Immature natural killer cell (primary cell): ENCODE measurements around the gene RSPH10B2. TPM values are rescaled to one million over a fixed set of nuclear protein-coding genes. Genes with fewer than 3 reads are reported as not detected.
"Not testable (repeated sequence)": the region's sequence is repeated elsewhere in the genome, so short reads cannot be mapped to it uniquely, and the experiment has no call there.

ENCODE experiments used
- DNase-seq, 3 donors: peaks; one replicate each; pipeline ENCODE4 v3.0.0; 2022; ENCODE audit warnings: mixed read lengths in 1 of 3
- H3K27ac Mint-ChIP-seq, 6 donors: one replicate each; pipeline ENCODE4 v1.8.0; 2020; ENCODE audit warnings: mixed read lengths in 6 of 6, mild to moderate bottlenecking in 5 of 6, inconsistent platforms in 4 of 6, moderate library complexity in 3 of 6
- H3K27me3 Mint-ChIP-seq, 3 donors: one replicate each; pipeline ENCODE4 v1.8.0; 2020 to 2021; ENCODE audit warnings: low read depth in 3 of 3, mild to moderate bottlenecking in 3 of 3, mixed read lengths in 3 of 3, moderate library complexity in 3 of 3, inconsistent platforms in 1 of 3
- H3K36me3 Mint-ChIP-seq, 3 donors: one replicate each; pipeline ENCODE4 v1.8.0; 2020; ENCODE audit warnings: mixed read lengths in 3 of 3, inconsistent platforms in 2 of 3, mild to moderate bottlenecking in 2 of 3
- H3K4me1 Mint-ChIP-seq, 2 donors: one replicate each; pipeline ENCODE4 v1.8.0; 2020; ENCODE audit warnings: inconsistent platforms in 2 of 2, mild to moderate bottlenecking in 2 of 2, mixed read lengths in 2 of 2, moderate library complexity in 1 of 2
- H3K4me3 Mint-ChIP-seq, 5 donors: one replicate each; pipeline ENCODE4 v1.8.0; 2020; ENCODE audit warnings: mild to moderate bottlenecking in 5 of 5, mixed read lengths in 5 of 5, inconsistent platforms in 3 of 5, moderate library complexity in 3 of 5
- H3K9me3 Mint-ChIP-seq, 6 donors: one replicate each; pipeline ENCODE4 v1.8.0; 2020; ENCODE audit warnings: mild to moderate bottlenecking in 6 of 6, mixed read lengths in 6 of 6, inconsistent platforms in 4 of 6, moderate library complexity in 3 of 6
- polyA plus RNA-seq, 3 donors: library from polyadenylated mRNA; unstranded; fragments of 300-500 nt; fragmentation: Illumina TruSeq; gene quantifications; one replicate each; pipeline ENCODE4 v1.2.3, GENCODE V29; 2021

Gene RSPH10B2
- polyA plus RNA-seq, 3 donors from 2014 or later, result not detected

GRCh38 chr7:6729492-6730342, 24.2 kb upstream of the RSPH10B2 start:
- DNase-seq, result peak; percentile 85 to 89 (median 88)
- H3K27me3 Mint-ChIP-seq, result peaks cover 5 to 11% (median 5%) of the 10 kb centered on the region in 3 donors
- H3K36me3 Mint-ChIP-seq, result peaks cover 0 to 16% (median 8%) of the 10 kb centered on the region in 3 donors
- peak overlapping the region; percentile 87 to 91 (median 90) for H3K4me3 Mint-ChIP-seq
- peaks cover 0 to 2% (median 0%) of the 10 kb centered on the region in 6 donors for H3K9me3 Mint-ChIP-seq
- peak overlapping the region; percentile 82 to 94 (median 91) for H3K27ac Mint-ChIP-seq
- H3K4me1 Mint-ChIP-seq, result peaks cover 31 to 32% of the 10 kb centered on the region in 2 donors

- peak overlapping the region; percentile 87 to 91 (median 90) for H3K4me3 Mint-ChIP-seq
- H3K4me1 Mint-ChIP-seq, result peaks cover 31 to 32% of the 10 kb centered on the region in 2 donors
- DNase-seq, result no peak
- H3K9me3 Mint-ChIP-seq, result peaks cover 0 to 2% (median 0%) of the 10 kb centered on the region in 6 donors
- H3K36me3 Mint-ChIP-seq, result peaks cover 0 to 20% (median 11%) of the 10 kb centered on the region in 3 donors
- H3K27ac Mint-ChIP-seq, result peak overlapping the region; percentile 63 to 93 (median 83)
- peaks cover 5 to 11% (median 5%) of the 10 kb centered on the region in 3 donors for H3K27me3 Mint-ChIP-seq
These were observed 23.6 kb upstream of the RSPH10B2 start for GRCh38 chr7:6730343-6730633.

GRCh38 chr7:6738415-6738814, 15.5 kb upstream of the RSPH10B2 start:
- not testable (repeated sequence) for H3K9me3 Mint-ChIP-seq, H3K4me3 Mint-ChIP-seq, H3K27me3 Mint-ChIP-seq, DNase-seq, H3K27ac Mint-ChIP-seq
- Mint-ChIP-seq H3K4me1 (peaks cover 4 to 13% of the 10 kb centered on the region in 2 donors), H3K36me3 (peaks cover 5 to 33% (median 10%) of the 10 kb centered on the region in 3 donors)

- H3K27ac Mint-ChIP-seq, result peak overlapping the region in 1 of 6 donors; percentile 60
These were observed 9.3 kb upstream of the RSPH10B2 start for GRCh38 chr7:6744410-6745100.

GRCh38 chr7:6749335-6749734, 4.6 kb upstream of the RSPH10B2 start:
- H3K4me3 Mint-ChIP-seq, H3K36me3 Mint-ChIP-seq, H3K9me3 Mint-ChIP-seq, H3K27ac Mint-ChIP-seq, H3K27me3 Mint-ChIP-seq, DNase-seq, H3K4me1 Mint-ChIP-seq: not testable (repeated sequence)

More at GRCh38 chr7:6744410-6745100, 9.3 kb upstream of the RSPH10B2 start:
- H3K4me3 Mint-ChIP-seq, DNase-seq, H3K36me3 Mint-ChIP-seq, H3K9me3 Mint-ChIP-seq, H3K4me1 Mint-ChIP-seq, H3K27me3 Mint-ChIP-seq: not testable (repeated sequence)

GRCh38 chr7:6750173-6750572, 3.7 kb upstream of the RSPH10B2 start:
- H3K36me3 Mint-ChIP-seq, DNase-seq, H3K27me3 Mint-ChIP-seq, H3K4me1 Mint-ChIP-seq, H3K27ac Mint-ChIP-seq, H3K4me3 Mint-ChIP-seq, H3K9me3 Mint-ChIP-seq: not testable (repeated sequence)

GRCh38 chr7:6761186-6761585, 7.3 kb downstream of the RSPH10B2 start:
- not testable (repeated sequence) for DNase-seq, H3K9me3 Mint-ChIP-seq, H3K27me3 Mint-ChIP-seq, H3K4me3 Mint-ChIP-seq, H3K36me3 Mint-ChIP-seq, H3K27ac Mint-ChIP-seq, H3K4me1 Mint-ChIP-seq

GRCh38 chr7:6781581-6781980, 27.7 kb downstream of the RSPH10B2 start:
- H3K27me3 Mint-ChIP-seq, H3K4me3 Mint-ChIP-seq, H3K9me3 Mint-ChIP-seq, DNase-seq, H3K27ac Mint-ChIP-seq, H3K4me1 Mint-ChIP-seq, H3K36me3 Mint-ChIP-seq: not testable (repeated sequence)

GRCh38 chr7:6789353-6789752, 35.5 kb downstream of the RSPH10B2 start:
- H3K4me1 Mint-ChIP-seq, DNase-seq, H3K4me3 Mint-ChIP-seq, H3K27ac Mint-ChIP-seq, H3K36me3 Mint-ChIP-seq, H3K27me3 Mint-ChIP-seq, H3K9me3 Mint-ChIP-seq: not testable (repeated sequence)

- H3K4me1 Mint-ChIP-seq, H3K36me3 Mint-ChIP-seq, H3K27me3 Mint-ChIP-seq, H3K4me3 Mint-ChIP-seq, H3K27ac Mint-ChIP-seq, DNase-seq, H3K9me3 Mint-ChIP-seq: not testable (repeated sequence)
These were observed 38.4 kb downstream of the RSPH10B2 start for GRCh38 chr7:6792113-6792872.

- H3K27ac Mint-ChIP-seq, result peak overlapping the region in 1 of 6 donors; percentile 19
- H3K4me3 Mint-ChIP-seq, H3K9me3 Mint-ChIP-seq, H3K27me3 Mint-ChIP-seq, H3K36me3 Mint-ChIP-seq, H3K4me1 Mint-ChIP-seq, DNase-seq: not testable (repeated sequence)
These were observed 40.4 kb downstream of the RSPH10B2 start for GRCh38 chr7:6794276-6794675.

- H3K4me3 Mint-ChIP-seq, H3K4me1 Mint-ChIP-seq, H3K36me3 Mint-ChIP-seq, H3K27ac Mint-ChIP-seq, H3K9me3 Mint-ChIP-seq, H3K27me3 Mint-ChIP-seq, DNase-seq: not testable (repeated sequence)
These were observed 43.3 kb downstream of the RSPH10B2 start for GRCh38 chr7:6797218-6797617.

GRCh38 chr7:6798047-6798446, 44.1 kb downstream of the RSPH10B2 start:
- not testable (repeated sequence) for H3K4me1 Mint-ChIP-seq, H3K4me3 Mint-ChIP-seq, H3K27ac Mint-ChIP-seq, H3K9me3 Mint-ChIP-seq, H3K36me3 Mint-ChIP-seq, DNase-seq, H3K27me3 Mint-ChIP-seq

GRCh38 chr7:6799887-6800286, 46.0 kb downstream of the RSPH10B2 start:
- not testable (repeated sequence) for DNase-seq, H3K9me3 Mint-ChIP-seq, H3K4me3 Mint-ChIP-seq, H3K27ac Mint-ChIP-seq, H3K4me1 Mint-ChIP-seq, H3K27me3 Mint-ChIP-seq, H3K36me3 Mint-ChIP-seq
